Glomerular endothelial cell (primary cell): Measurements from ENCODE around the gene DEPDC5. TPM values are rescaled to one million over a fixed set of nuclear protein-coding genes. Genes with fewer than 3 reads are reported as not detected.
A peak's percentile ranks its signal among the peaks of the same experiment; 100 is the strongest.

Source experiments
- DNase-seq: peaks from one replicate; pipeline ENCODE4 v3.0.0-alpha.2; 2011; ENCODE audit warnings: low read depth, low spot score; ENCODE audit errors: extremely low read depth
- total RNA-seq: library from RNA; depleted of rRNA; stranded (reverse); fragments of >200 nt; gene quantifications from 2 replicates; pipeline ENCODE4 v1.2.3, GENCODE V29; 2015

DEPDC5 gene
- total RNA-seq, 1 donor from 2014 or later, result 10.2 TPM

- no peak for DNase-seq
Measured at GRCh38 chr22:31846161-31847115, 92.6 kb downstream of the DEPDC5 start.

- DNase-seq, result no peak
Measured at GRCh38 chr22:31848411-31848810, 94.6 kb downstream of the DEPDC5 start.

GRCh38 chr22:31850135-31850534 is 96.3 kb downstream of the DEPDC5 start:
- DNase-seq, result no peak

GRCh38 chr22:31852691-31853421 is 99.0 kb downstream of the DEPDC5 start:
- DNase-seq, result no peak

GRCh38 chr22:31853736-31854495 is 100.1 kb downstream of the DEPDC5 start:
- DNase-seq, result no peak

GRCh38 chr22:31857247-31857646 is 103.4 kb downstream of the DEPDC5 start:
- DNase-seq, result no peak

- no peak for DNase-seq
Measured at GRCh38 chr22:31861226-31861840, 107.5 kb downstream of the DEPDC5 start.

GRCh38 chr22:31866918-31867317 is 113.1 kb downstream of the DEPDC5 start:
- no peak for DNase-seq

GRCh38 chr22:31867386-31868153 is 113.8 kb downstream of the DEPDC5 start:
- no peak for DNase-seq

GRCh38 chr22:31869739-31870138 is 115.9 kb downstream of the DEPDC5 start:
- DNase-seq, result no peak

- peak; percentile 78 for DNase-seq
Measured at GRCh38 chr22:31870890-31871289, 117.1 kb downstream of the DEPDC5 start.

GRCh38 chr22:31871480-31871879 is 117.7 kb downstream of the DEPDC5 start:
- DNase-seq, result no peak

GRCh38 chr22:31872209-31872608 is 118.4 kb downstream of the DEPDC5 start:
- peak; percentile 29 for DNase-seq

- DNase-seq, result no peak
Measured at GRCh38 chr22:31874821-31875220, 121.0 kb downstream of the DEPDC5 start.

- DNase-seq, result no peak
Measured at GRCh38 chr22:31876156-31876920, 122.5 kb downstream of the DEPDC5 start.

GRCh38 chr22:31879585-31879984 is 125.8 kb downstream of the DEPDC5 start:
- DNase-seq, result no peak

- no peak for DNase-seq
Measured at GRCh38 chr22:31881200-31881599, 127.4 kb downstream of the DEPDC5 start.

- no peak for DNase-seq
Measured at GRCh38 chr22:31881865-31882264, 128.0 kb downstream of the DEPDC5 start.

- DNase-seq, result no peak
Measured at GRCh38 chr22:31882971-31883370, 129.2 kb downstream of the DEPDC5 start.
